GM18526 (cell line): ENCODE measurements around the gene CKLF.

Source experiments
- POLR2A ChIP-seq: IDR thresholded peaks from 3 replicates; pipeline ENCODE4 v1.6.1; 2011; ENCODE audit not compliant: insufficient read length; ENCODE audit errors: extremely low read depth

The CKLF gene

GRCh38 chr16:66525396-66526180 lies 26.8 kb upstream of the CKLF start:
- TF ChIP-seq POLR2A, result no peak

- TF ChIP-seq POLR2A, result no peak
Observed at GRCh38 chr16:66528294-66528693, 24.1 kb upstream of the CKLF start.

GRCh38 chr16:66529475-66529874 lies 22.9 kb upstream of the CKLF start:
- no peak for TF ChIP-seq POLR2A

- TF ChIP-seq POLR2A, result no peak
Observed at GRCh38 chr16:66534376-66534799, 18.0 kb upstream of the CKLF start.

DNA sequence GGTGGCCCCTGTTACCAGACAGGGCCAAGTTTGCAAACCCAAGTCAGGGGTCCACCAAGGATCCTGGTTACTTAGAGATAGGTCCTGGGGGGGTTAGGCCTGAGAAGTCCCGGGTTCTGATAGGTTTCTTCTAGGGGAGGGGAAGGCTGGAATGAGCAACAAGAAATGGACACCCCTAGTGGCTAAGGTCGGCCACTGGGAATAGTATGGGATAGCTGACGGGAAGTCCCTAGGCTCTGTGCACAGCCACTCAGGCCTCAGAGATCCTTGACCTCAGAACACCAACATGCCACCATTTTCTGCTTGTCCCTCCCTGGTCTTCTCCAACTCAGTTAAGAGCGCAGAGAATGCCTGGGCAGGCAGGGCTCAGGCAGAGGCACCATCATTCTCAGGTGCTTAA lies 15.9 kb upstream of the CKLF start:
- no peak for TF ChIP-seq POLR2A

GRCh38 chr16:66537236-66537635 lies 15.1 kb upstream of the CKLF start:
- TF ChIP-seq POLR2A, result no peak

- TF ChIP-seq POLR2A, result no peak
Observed at GRCh38 chr16:66538910-66539309, 13.5 kb upstream of the CKLF start.

DNA sequence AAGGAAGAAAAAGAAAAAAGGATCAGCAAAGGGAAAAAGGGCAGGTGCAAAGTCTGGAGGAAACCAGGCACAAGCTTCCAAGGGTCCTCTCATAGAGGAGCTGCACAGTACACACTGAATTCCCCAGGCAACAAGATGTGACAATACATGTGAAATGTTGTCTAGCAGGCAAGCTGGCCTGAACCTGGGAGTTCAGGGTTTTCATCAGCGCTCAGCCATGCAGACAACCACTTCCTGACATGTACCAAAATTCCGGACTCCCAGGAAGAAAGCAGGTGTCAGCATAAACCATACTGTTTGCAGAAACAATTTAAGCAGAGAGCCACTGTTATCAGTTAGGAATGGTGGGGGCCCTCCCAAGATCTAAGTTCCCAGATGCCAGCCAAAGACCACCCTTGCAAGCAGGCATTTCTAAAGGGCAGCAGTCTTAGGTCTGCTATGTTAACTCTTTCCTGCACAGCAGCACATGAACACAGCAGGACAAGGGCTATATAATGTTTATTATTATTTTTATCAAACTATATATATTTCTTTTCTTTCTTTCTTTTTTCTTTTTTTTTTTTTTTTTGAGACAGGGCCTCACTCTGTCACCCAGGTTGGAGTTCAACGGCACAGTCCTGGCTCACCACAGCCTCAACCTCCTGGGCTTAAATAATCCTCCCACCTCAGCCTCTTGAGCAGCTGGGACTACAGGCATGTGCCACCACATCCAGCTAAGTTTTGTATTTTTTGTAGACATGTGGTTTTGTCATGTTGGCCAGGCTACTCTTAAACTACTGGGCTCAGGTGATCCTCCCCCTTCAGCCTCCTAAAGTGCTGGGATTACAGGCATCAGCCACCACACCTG lies 12.5 kb upstream of the CKLF start:
- no peak for TF ChIP-seq POLR2A

DNA sequence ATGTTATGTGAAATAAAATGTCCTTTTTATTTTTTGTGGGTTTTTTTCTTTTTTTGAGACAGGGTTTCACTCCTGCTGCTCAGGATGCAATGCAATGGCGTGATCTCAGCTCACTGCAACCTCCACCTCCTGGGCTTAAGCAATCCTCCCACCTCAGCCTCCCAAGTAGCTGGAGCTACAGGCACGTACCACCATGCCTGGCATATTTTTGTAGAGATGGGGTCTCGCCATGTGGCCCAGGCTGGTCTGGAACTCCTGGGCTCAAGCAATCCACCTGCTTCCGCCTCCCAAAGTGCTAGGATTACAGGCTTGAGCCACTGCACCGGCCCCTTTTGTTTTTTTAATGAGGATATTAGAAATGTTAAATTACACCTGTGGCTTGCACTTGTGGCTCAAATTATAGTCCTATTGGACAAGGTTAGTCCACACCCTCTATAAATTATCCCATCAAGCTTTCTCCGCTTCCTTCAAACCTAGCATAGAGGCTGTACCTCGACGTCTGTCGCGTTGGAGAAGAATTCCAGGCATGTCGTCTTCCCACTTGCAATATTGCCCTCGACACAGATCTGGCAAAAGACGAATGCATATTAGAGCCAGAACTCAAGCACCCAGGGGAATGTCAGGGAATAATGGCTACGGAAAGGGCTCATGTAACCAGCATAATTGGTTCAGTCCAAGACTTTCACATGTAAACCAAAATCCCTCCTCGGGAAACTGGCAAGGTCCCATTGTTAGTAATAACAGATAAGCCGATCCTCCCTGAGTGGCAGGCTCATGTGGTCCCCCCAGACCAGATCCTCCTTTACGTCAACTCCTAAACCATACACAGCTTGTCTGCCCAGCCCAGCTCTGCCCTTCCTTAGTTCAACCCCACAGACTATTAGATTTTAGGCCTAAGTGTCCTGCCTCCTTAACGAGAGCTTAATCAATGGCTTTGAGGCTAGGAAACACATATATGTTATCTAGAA lies 10.7 kb upstream of the CKLF start:
- TF ChIP-seq POLR2A, result no peak

GRCh38 chr16:66542396-66542795 lies 10.0 kb upstream of the CKLF start:
- TF ChIP-seq POLR2A, result no peak

- no peak for TF ChIP-seq POLR2A
Observed at GRCh38 chr16:66543541-66543940, 8.8 kb upstream of the CKLF start.

DNA sequence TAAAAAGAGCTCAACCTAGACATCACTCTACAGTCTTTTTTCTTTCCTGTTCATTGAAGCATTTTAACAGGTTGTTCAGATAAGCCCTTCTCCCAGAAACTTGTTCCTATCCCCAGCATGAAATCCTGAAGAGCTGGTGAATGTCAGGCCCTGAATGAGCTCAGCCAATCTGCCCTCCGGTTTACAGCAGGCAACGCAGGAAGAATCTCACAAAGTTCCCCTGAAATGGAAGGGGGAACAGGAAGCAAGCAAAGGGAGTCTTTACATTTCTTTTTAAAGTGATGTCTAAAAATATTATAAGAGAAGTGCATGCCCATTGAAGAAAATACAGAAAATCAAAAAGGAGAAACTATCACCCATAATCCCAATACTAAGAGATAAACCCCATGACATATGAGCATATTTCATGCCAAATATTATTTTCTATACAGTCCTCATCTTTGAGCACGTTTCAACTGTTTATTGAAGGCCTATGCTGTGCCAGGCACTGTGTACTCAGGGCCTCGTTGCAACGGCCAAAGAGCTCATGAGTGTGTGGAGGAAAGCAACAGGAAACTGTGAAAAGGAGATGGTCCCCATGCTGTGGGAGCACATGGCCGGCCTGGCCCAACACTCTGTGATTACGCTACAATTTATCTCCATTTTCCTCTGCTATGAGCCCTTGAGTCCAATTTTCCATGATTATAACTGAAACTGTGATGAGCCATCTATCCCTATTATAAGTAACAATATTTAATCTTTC lies 8.2 kb upstream of the CKLF start:
- no peak for TF ChIP-seq POLR2A

DNA sequence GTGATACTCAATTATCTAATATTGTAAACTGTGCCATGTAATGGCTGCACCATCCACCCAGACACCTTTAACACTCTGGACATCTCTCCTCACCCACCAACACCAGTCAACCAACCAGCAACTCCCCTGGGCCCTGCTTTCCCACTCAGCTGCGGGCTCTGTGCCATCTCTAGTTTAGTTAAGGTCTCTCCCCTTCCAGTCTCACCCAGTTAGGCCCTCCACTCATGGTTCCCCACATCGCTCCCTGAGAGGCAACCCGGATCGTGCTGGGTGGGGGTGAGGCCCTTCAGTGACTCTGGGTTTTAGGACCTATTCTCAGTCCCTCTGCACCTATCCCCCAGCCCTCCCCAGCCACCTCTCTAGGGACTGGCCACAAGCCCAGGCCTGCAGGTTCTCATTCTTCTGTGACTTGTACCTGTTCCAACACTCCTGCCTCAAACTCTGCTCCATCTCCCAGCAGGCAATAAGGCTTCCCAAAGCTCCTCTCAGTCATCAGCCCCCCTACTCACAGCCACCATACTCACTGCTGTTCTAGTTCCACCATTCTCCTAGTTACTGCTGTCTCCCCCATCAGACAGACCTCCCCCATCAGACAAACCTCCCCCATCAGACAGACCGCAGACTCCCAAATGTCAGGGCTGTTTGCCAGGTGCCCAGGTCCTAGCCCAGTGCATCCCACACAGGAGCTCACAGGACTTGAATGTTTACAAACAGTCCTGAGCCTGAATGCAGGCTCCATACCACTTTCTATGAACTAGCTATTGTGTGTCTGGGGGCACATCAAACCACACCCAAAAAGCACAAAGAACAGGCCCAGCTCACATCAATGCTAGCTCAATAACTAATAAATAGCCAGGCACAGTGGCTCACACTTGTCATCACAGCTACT lies 5.0 kb upstream of the CKLF start:
- TF ChIP-seq POLR2A, result no peak
